Choroid plexus epithelial cell (primary cell): Measurements from ENCODE around the gene EIF4A3.

Experiments
- DNase-seq: peaks from one replicate; pipeline ENCODE4 v3.0.0-alpha.2; 2010; ENCODE audit warnings: low read depth
- H3K4me3 ChIP-seq: 2 replicates; pipeline ENCODE4 v1.5.1; 2011; ENCODE audit warnings: low read depth, mild to moderate bottlenecking, control low read depth, low read length, moderate library complexity
- TF ChIP-seq, protein P1 (sequence below): conservative IDR thresholded peaks from 2 replicates; pipeline ENCODE4 v1.5.1; 2011; ENCODE audit warnings: low read depth, mild to moderate bottlenecking, control low read depth, inconsistent platforms, low read length, moderate library complexity

Gene EIF4A3

DNA sequence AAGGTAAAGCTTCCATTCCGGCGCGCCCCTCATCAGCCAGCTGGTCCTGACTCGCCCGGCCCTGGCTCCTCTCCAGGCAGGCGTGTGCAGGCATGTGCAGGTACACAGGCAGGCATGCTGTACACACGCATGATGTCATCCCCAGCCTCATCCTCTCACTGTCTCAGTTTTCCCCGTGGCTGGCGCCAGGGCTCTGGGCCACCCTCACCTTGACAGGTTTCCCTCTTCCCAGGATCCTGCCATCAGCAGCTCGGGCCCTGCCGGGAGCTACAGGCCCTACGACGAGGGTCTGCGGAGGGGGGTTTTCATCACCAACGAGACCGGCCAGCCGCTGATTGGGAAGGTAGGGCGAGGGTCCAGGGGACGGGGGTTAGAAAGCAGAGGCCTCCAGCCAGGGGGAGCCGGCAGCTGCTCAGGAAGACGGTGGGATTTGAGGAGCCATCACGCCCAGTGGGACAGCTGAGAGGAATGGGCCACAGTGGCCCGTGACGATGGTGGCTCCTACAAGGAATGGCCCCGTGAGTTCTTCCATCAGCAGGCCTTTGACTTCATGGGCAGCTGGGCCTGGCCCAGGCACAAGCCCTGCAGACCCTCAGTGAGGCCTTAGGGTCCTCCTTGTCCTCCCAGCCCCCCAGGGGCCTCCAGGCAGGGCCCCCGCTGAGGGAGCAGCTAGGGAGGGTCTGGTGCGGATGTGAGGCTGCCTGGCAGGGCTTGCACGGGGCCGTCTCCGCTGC lies 37.0 kb downstream of the EIF4A3 start:
- TF ChIP-seq, protein P1, sequence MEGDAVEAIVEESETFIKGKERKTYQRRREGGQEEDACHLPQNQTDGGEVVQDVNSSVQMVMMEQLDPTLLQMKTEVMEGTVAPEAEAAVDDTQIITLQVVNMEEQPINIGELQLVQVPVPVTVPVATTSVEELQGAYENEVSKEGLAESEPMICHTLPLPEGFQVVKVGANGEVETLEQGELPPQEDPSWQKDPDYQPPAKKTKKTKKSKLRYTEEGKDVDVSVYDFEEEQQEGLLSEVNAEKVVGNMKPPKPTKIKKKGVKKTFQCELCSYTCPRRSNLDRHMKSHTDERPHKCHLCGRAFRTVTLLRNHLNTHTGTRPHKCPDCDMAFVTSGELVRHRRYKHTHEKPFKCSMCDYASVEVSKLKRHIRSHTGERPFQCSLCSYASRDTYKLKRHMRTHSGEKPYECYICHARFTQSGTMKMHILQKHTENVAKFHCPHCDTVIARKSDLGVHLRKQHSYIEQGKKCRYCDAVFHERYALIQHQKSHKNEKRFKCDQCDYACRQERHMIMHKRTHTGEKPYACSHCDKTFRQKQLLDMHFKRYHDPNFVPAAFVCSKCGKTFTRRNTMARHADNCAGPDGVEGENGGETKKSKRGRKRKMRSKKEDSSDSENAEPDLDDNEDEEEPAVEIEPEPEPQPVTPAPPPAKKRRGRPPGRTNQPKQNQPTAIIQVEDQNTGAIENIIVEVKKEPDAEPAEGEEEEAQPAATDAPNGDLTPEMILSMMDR, result no peak
- H3K4me3 ChIP-seq, result no peak overlapping the region
- no peak for DNase-seq

DNA sequence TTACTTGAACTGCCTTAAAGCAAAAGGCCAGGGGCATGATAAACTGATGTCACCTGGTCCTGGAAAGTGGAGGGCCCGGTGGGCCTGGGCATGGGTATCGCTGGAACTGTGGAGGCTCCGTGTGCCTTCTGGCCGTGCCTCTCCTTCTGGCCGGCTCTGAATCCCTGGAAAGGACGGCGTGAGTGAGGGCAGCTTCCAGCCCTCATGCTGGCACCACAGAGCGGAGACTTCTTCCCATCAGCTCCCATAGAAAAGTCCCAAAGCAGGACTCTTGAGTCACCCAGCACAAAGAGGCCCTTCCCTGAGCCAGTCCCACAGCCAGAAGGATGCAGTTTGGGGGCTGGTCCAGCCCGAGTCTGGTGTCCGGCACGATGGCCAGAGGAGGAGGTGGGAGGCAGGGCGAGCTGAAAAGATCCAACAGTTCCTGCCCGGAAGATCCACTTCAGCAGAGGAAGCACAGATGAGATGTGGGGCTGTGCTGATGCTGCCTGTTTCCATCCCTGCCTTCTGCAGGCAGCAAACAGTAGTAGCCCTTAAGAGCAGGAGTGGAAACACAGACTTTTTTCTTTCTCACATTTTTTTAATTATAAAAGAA lies 37.8 kb downstream of the EIF4A3 start:
- no peak overlapping the region for H3K4me3 ChIP-seq
- DNase-seq, result no peak
- TF ChIP-seq, protein P1, result no peak

DNA sequence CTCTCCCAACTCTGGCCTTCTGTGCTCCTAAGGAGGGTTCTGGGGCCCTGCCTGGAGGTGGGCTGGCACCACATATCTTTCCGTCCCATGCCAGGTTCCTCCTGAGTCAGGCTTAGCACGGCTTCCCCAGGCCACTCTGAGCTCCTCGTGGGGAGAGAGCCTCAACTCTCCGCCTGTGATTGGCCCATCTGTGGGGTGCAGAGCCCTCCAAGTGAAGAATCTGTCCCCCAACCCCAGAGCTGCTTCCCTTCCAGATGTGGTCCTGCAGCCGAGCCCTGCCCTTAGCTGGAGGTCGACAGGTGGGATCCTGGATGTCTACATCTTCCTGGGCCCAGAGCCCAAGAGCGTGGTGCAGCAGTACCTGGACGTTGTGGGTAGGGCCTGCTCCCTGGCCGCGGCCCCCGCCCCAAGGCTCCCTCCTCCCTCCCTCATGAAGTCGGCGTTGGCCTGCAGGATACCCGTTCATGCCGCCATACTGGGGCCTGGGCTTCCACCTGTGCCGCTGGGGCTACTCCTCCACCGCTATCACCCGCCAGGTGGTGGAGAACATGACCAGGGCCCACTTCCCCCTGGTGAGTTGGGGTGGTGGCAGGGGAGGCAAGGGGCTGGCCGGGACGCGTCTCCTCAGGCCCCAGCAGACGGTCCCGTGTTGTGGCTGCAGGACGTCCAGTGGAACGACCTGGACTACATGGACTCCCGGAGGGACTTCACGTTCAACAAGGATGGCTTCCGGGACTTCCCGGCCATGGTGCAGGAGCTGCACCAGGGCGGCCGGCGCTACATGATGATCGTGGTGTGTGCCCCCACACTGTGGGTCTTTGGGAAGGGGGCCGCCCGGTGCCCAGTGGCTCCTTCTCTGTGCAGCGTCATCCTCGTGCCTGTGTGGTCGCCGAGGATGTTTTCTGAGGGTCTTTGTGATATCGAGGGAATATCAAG lies 38.6 kb downstream of the EIF4A3 start:
- no peak for DNase-seq
- no peak overlapping the region for H3K4me3 ChIP-seq
- TF ChIP-seq, protein P1, result no peak

DNA sequence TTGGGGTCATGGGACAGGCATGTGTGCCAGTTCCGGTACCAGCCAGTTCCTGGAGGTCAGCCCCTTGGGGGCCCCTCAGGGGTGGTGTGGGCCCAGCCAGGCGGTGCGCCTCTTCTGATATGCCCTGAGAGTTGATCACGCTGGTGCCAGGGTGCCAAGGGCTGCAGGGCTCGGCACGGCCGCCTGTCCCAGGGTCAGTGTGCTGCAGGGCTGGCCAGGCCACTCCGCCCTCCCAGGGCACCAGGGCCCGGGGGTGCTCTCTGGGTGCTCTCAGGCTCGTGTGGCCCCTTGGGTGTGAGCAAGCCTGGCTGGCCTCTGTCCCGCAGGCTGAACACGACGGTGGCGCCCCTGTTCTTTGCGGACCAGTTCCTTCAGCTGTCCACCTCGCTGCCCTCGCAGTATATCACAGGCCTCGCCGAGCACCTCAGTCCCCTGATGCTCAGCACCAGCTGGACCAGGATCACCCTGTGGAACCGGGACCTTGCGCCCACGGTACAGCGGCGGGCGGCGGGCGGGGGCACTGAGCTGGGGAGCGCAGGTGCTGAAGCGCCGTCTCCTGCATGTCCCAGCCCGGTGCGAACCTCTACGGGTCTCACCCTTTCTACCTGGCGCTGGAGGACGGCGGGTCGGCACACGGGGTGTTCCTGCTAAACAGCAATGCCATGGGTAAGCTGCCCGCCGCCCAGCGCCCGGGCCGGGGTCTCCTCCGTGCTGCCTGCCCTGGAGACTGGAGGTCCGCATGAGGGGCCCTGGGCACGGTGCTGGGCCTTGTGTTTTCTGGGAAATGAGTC lies 39.5 kb downstream of the EIF4A3 start:
- DNase-seq, result no peak

DNA sequence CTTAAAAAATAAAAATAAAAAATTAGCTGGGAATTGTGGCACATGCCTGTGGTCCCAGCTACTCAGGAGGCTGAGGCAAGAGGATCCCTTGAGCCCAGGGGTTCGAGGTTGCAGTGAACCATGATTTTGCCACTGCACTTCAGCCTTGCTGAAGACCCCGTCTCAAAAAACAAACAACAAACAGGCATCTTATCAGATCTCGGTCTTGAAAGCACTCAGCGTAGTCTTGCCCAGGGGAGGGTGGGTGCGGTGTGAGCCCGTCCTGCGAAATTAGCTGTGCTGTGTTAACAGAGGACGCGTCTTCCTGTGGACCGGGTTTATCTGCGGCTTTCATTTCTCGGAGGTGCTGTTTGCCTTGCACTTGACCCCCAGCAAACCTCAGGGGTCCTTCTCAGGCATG lies 40.2 kb downstream of the EIF4A3 start:
- TF ChIP-seq, protein P1, result no peak
- H3K4me3 ChIP-seq, result no peak overlapping the region

More for the DNA sequence above, 39.5 kb downstream of the EIF4A3 start:
- TF ChIP-seq, protein P1, result no peak
- no peak overlapping the region for H3K4me3 ChIP-seq

DNA sequence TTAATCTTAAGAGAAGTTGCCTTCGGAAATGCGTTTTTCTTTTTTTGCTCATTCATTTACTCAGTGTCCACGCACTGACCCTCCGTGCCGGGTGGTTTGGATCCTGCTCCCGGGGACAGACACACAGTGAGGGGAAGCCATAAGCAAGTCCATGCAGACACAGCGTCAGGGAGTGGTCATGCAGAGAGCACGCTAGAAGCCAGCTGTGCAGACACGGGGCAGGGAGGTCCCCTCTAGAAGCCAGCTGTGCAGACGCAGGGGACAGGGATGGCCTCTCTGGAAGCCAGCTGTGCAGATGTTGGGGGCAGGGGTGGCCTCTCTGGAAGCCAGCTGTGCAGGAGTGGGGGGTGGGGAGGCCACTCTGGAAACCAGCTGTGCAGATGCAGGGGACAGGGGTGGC lies 40.8 kb downstream of the EIF4A3 start:
- TF ChIP-seq, protein P1, result no peak
- DNase-seq, result no peak
- H3K4me3 ChIP-seq, result no peak overlapping the region

More for the DNA sequence above, 40.2 kb downstream of the EIF4A3 start:
- DNase-seq, result no peak
